SK-N-SH treated with all-trans-retinoic acid at 6 μM for 48 hours (cell line): ENCODE measurements around the gene BPHL.

Experiments used
- BACH2 ChIP-seq: fragments of 250-450 bp; sonication (Bioruptor Pico); IDR thresholded peaks from 2 replicates; pipeline ENCODE4 v1.9.0; 2021; ENCODE audit warnings: mild to moderate bottlenecking, borderline replicate concordance
- GLIS3 ChIP-seq: fragments of 250-450 bp; sonication (Bioruptor Pico); IDR thresholded peaks from 2 replicates; pipeline ENCODE4 v1.5.0; 2020; ENCODE audit warnings: mild to moderate bottlenecking, moderate library complexity
- OSR1 ChIP-seq: fragments of 250-450 bp; sonication (Bioruptor Pico); IDR thresholded peaks from 2 replicates; pipeline ENCODE4 v1.8.0; 2022; ENCODE audit warnings: moderate library complexity, mild to moderate bottlenecking, inconsistent platforms
- POU6F1 ChIP-seq: fragments of 250-450 bp; sonication (Bioruptor Pico); IDR thresholded peaks from 2 replicates; pipeline ENCODE4 v1.8.0; 2021; ENCODE audit warnings: low read depth, mild to moderate bottlenecking, moderate library complexity, borderline replicate concordance
- SNAI2 ChIP-seq: fragments of 250-450 bp; sonication (Bioruptor Pico); IDR thresholded peaks from 2 replicates; pipeline ENCODE4 v1.5.0; 2020; ENCODE audit warnings: mild to moderate bottlenecking, moderate library complexity
- TCF4 ChIP-seq: fragments of 250-450 bp; sonication (Bioruptor Pico); IDR thresholded peaks from 2 replicates; pipeline ENCODE4 v1.8.0; 2021; ENCODE audit warnings: mild to moderate bottlenecking, moderate library complexity, borderline replicate concordance

GRCh38 chr6:3199382-3199781 lies 80.9 kb downstream of the BPHL start:
- TF ChIP-seq SNAI2 (CRISPR knock-in tag) (no peak), GLIS3 (no peak), BACH2 (CRISPR knock-in tag) (no peak), OSR1 (CRISPR knock-in tag) (no peak), POU6F1 (no peak), TCF4 (CRISPR knock-in tag) (no peak)
